Spleen (tissue), 7 donors: ENCODE measurements around the gene PLAAT5.

Experiments used
- POLR2A ChIP-seq, 3 donors: fragments of 450-650 bp; IDR thresholded peaks; one replicate each; pipeline ENCODE4 v1.5.1; 2017; ENCODE audit warnings: antibody characterized with exemption in 3 of 3, mild to moderate bottlenecking in 1 of 3
- TF ChIP-seq, protein P1 (sequence below), 11 experiments: fragments of 200-600 bp in 7 of 11; fragments of 450-650 bp in 4 of 11; sonication (generic) in 4 of 11; IDR thresholded peaks in 8 of 11; conservative IDR thresholded peaks in 3 of 11; 1 replicate in 7 of 11; 2 replicates in 4 of 11; pipeline versions ENCODE4 v1.4.0 to v1.8.0; 2016 to 2021; ENCODE audit warnings: antibody characterized with exemption in 11 of 11, inconsistent platforms in 4 of 11, mild to moderate bottlenecking in 1 of 11
- donor health status: DM: no; HTN: no; CAD: no; lungs with moderate emphysema.
- donor health status: DM: no; HTN: no; CAD: no.
- donor health status: DM: no; HTN: no; CAD: no.

DNA sequence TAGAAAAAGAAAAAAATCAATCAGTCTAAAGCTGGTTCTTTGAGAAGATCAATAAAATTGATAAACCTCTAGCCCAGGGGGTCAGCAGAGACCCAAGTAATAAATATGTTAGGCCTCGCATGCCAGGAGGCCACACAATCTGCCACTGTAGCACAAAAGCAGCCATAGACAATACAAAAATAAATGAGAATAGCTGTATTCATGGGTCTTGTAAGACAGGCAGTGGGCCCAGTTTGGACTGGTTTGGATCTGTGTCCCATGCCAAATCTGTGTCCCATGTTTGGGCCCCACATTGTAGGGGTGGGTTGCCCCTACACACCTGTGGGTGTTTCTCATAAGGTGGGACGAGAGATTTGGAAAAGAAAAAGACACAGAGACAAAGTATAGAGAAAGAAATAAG is 39.1 kb upstream of the PLAAT5 start:
- TF ChIP-seq, protein P1, sequence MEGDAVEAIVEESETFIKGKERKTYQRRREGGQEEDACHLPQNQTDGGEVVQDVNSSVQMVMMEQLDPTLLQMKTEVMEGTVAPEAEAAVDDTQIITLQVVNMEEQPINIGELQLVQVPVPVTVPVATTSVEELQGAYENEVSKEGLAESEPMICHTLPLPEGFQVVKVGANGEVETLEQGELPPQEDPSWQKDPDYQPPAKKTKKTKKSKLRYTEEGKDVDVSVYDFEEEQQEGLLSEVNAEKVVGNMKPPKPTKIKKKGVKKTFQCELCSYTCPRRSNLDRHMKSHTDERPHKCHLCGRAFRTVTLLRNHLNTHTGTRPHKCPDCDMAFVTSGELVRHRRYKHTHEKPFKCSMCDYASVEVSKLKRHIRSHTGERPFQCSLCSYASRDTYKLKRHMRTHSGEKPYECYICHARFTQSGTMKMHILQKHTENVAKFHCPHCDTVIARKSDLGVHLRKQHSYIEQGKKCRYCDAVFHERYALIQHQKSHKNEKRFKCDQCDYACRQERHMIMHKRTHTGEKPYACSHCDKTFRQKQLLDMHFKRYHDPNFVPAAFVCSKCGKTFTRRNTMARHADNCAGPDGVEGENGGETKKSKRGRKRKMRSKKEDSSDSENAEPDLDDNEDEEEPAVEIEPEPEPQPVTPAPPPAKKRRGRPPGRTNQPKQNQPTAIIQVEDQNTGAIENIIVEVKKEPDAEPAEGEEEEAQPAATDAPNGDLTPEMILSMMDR (IDR thresholded peaks at IDR 0.05 in 8 of 11, conservative IDR thresholded peaks at IDR 0.05 in 3 of 11) = no peak
- no peak for TF ChIP-seq POLR2A (IDR thresholded peaks at IDR 0.05)
